NCI-H2171 (cell line): Measurements from ENCODE around the gene HSPA5.

ENCODE experiments used
- DNase-seq: peaks from one replicate; lab custom pipeline; 2025; lab: John Stamatoyannopoulos, UW

Gene HSPA5

GRCh38 chr9:125189361-125190289 lies 51.5 kb downstream of the HSPA5 start, which contains the start of gene PPP6C:
Gene PPP6C, minus strand, starts transcription at chr9:125189803. Its CDS starts 85 bp downstream, at chr9:125189718.
- DNase-seq: peak; percentile 95

GRCh38 chr9:125189011-125189360 lies 52.2 kb downstream of the HSPA5 start:
- DNase-seq: no peak
